ENCODE measurements around the gene TNS1.

- TF ChIP-seq CTCF (IDR thresholded peaks at IDR 0.05) (no peak), POLR2AphosphoS5 (IDR thresholded peaks at IDR 0.05; ENCODE audit: low read depth, low read length) (no peak)
Measured at GRCh38 chr2:217987391-217987790, 15.4 kb downstream of the TNS1 start.

Measured in Panc1 (cell line).